ENCODE results near the gene AADAT. TPM values are rescaled to one million over a fixed set of nuclear protein-coding genes. Genes with fewer than 3 reads are reported as not detected.

AADAT gene
- total RNA-seq, 1 donor from 2014 or later, result 36.3 TPM

DNA sequence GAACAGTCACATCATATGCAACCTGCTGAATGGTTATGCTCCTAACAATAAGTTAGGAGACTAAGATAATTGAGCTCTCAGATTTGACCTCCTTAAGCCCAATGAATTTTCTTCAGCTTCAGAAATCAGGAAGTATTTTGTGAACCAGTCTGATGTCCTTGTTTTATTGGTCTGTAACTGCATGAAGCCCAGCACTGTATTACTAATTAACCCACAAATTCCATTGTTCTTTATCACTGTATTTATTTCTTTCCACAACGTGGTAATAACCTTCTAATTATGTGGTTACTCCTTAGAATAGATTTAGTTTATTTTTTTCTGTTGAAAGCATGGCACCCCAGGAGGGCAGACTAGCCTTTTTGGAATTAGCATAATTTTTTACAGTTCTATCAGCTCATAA is 59.6 kb downstream of the AADAT start:
- no peak for DNase-seq (ENCODE audit: low spot score in 2 of 2, unreplicated experiment in 2 of 2)
- H3K9me3 Mint-ChIP-seq, result no peaks in the 10 kb centered on the region
- no peak overlapping the region for H3K4me3 Mint-ChIP-seq
- H3K27ac Mint-ChIP-seq, result no peak overlapping the region
- peaks cover 63% of the 10 kb centered on the region for H3K27me3 Mint-ChIP-seq (ENCODE audit: low read depth)
- H3K4me1 Mint-ChIP-seq, result peaks cover 11% of the 10 kb centered on the region
- no peaks in the 10 kb centered on the region for H3K36me3 Mint-ChIP-seq
- TF ChIP-seq, protein P1, sequence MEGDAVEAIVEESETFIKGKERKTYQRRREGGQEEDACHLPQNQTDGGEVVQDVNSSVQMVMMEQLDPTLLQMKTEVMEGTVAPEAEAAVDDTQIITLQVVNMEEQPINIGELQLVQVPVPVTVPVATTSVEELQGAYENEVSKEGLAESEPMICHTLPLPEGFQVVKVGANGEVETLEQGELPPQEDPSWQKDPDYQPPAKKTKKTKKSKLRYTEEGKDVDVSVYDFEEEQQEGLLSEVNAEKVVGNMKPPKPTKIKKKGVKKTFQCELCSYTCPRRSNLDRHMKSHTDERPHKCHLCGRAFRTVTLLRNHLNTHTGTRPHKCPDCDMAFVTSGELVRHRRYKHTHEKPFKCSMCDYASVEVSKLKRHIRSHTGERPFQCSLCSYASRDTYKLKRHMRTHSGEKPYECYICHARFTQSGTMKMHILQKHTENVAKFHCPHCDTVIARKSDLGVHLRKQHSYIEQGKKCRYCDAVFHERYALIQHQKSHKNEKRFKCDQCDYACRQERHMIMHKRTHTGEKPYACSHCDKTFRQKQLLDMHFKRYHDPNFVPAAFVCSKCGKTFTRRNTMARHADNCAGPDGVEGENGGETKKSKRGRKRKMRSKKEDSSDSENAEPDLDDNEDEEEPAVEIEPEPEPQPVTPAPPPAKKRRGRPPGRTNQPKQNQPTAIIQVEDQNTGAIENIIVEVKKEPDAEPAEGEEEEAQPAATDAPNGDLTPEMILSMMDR (IDR thresholded peaks at IDR 0.05; ENCODE audit: unreplicated experiment), result no peak

DNA sequence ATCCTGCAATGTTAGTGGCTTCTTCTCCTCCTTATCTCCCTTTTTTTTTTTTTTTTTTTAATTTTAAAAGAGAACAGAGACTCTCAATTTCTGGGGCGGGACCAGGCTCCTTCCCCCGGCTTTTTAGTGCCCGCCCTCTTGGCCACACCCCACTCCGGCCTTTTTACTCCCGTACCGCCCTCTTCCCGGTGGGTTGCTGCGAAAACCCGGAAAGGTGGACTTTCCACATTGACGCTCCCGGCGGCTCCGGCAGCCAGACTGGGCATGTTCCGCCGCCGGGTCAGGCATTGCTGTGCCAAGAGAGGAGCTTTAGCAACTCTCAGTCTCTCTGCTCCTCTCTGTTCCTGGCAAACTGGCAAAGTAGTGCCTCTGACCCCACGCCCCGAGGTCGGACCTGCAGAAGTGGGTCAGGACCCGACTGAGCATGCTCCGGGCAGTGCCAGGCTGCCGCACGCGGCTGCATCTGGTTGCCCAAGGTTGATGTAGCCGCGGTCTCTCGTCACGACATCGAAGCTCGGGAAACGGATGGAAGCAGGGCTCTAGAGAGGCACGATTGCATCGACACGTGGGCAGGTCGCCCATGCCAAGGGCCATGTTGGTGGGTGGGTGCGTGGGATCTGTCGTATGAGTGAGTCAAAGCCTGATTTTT is 62.5 kb downstream of the AADAT start:
- Mint-ChIP-seq H3K27ac (peak overlapping the region; percentile 71), H3K36me3 (no peaks in the 10 kb centered on the region), H3K9me3 (no peaks in the 10 kb centered on the region), H3K27me3 (ENCODE audit: low read depth) (peaks cover 74% of the 10 kb centered on the region), H3K4me1 (peaks cover 11% of the 10 kb centered on the region), H3K4me3 (peak overlapping the region; percentile 83)
- TF ChIP-seq, protein P1 (IDR thresholded peaks at IDR 0.05; ENCODE audit: unreplicated experiment), result no peak
- DNase-seq (ENCODE audit: low spot score in 2 of 2, unreplicated experiment in 2 of 2), result peak; percentile 83 to 94

DNA sequence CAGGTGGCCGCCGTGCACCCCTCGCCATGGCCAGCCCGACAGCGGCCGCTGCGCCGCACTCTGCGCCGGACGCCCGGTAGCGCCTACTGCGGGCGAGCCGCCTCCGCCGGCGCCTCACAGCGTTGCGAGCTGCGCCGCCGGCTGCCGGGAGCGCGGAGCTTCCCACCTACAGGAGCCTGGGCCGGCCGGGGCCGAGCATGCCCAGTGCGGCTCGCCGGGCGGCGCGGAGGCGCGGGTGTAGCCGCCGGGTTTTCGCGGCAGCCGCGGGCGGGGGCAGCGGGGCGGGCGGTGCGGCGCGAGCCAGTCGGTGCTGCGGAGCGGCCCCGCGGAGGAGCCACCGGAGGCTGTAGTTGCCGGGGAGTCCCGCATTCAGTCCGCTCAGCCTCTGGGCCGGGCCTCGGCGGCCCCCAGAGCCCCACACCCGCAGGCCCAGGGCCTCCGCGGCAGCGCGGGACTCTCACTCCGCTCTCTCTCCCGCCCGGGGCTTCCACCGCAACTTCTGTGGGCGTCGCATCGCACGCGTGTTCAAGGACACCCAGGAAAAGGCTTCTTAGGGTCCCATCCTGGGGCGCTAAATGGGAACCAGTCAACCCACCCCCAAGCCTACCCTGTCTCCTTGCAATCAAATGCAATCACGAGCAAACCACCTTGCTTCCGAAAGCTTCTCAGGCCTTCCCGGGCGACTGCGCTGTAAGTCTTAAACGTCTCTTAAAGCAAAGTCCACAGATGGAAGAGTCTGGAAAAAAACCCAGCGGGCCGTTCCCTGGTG is 63.3 kb downstream of the AADAT start, which contains the start of gene MFAP3L:
TSS of gene MFAP3L (minus strand) at position 143 of the 769 bp plus-strand sequence. CDS start 20,518 bp downstream, outside the sequence.
- peaks cover 11% of the 10 kb centered on the region for H3K4me1 Mint-ChIP-seq
- peaks cover 71% of the 10 kb centered on the region for H3K27me3 Mint-ChIP-seq (ENCODE audit: low read depth)
- peak within 1 kb of the TSS; percentile 90 for H3K27ac Mint-ChIP-seq
- DNase-seq (ENCODE audit: low spot score in 2 of 2, unreplicated experiment in 2 of 2), result peak; percentile 83 to 95
- no peaks in the 10 kb centered on the region for H3K9me3 Mint-ChIP-seq
- no peaks in the 10 kb centered on the region for H3K36me3 Mint-ChIP-seq
- TF ChIP-seq, protein P1 (IDR thresholded peaks at IDR 0.05; ENCODE audit: unreplicated experiment), result no peak
- peak within 1 kb of the TSS; percentile 83 for H3K4me3 Mint-ChIP-seq

DNA sequence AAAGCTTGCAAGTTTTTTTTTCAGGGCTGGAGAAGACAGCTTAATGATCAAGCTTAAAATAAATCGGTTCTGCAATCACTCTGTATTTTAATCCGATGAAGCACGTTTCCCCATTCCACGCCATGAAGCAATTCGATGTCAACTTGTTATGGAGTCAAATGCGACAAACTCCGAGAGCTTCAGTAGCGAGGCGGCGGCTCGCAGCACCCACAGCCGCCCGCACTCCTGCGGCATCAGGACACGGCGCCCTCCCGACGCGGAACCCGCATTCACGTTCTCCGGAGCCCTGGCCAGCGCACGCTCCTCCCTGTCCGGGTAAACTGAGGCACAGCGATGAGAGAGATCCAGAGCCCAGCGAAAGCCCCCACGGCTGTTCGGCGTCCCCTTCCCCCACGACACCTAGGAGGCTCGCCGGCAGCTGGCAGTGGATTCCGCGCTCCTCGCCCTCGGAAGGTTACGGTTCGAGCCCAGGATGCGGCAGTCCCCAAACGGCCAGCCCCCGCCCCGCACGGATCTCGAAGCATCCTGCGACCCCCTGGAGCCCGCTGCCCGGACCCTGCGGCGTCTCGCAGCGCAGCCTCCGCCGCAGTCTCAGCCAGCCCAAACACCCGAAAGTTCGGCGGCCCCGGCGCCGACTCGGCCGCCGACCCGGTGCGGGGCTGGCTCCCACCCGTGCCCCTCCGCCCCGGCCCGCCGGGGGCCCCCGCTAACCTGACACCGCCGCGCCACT is 64.1 kb downstream of the AADAT start:
- peak in 1 of 2 experiments; percentile 38 for DNase-seq (ENCODE audit: low spot score in 2 of 2, unreplicated experiment in 2 of 2)
- Mint-ChIP-seq H3K4me1 (peaks cover 11% of the 10 kb centered on the region), H3K4me3 (peak overlapping the region; percentile 75), H3K36me3 (no peaks in the 10 kb centered on the region), H3K27ac (peak overlapping the region; percentile 71), H3K9me3 (no peaks in the 10 kb centered on the region), H3K27me3 (ENCODE audit: low read depth) (peaks cover 66% of the 10 kb centered on the region)
- TF ChIP-seq, protein P1 (IDR thresholded peaks at IDR 0.05; ENCODE audit: unreplicated experiment), result no peak

DNA sequence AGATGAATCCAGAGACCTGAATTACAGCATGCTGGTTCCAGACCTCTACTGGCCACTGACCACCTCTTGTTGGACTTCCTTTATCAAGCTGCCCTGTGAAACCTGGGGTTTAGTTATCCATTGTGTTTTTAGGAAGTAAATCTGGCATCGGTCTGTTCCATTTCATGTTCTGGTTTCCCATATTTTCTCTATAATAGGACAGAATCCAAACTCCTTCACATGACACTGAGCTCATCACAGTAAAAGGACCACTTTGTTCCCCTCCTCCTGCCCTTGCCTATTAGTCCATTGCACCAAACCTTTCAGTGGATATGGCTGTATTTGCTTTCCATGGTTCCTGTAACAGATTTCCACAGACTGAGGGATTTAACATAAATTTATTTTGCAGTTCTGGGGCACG is 67.5 kb downstream of the AADAT start:
- H3K9me3 Mint-ChIP-seq, result no peaks in the 10 kb centered on the region
- peaks cover 7% of the 10 kb centered on the region for H3K4me1 Mint-ChIP-seq
- DNase-seq (ENCODE audit: low spot score in 2 of 2, unreplicated experiment in 2 of 2), result no peak
- H3K27ac Mint-ChIP-seq, result no peak overlapping the region
- H3K4me3 Mint-ChIP-seq, result no peak overlapping the region
- TF ChIP-seq, protein P1 (IDR thresholded peaks at IDR 0.05; ENCODE audit: unreplicated experiment), result no peak
- H3K36me3 Mint-ChIP-seq, result no peaks in the 10 kb centered on the region
- H3K27me3 Mint-ChIP-seq (ENCODE audit: low read depth), result peaks cover 53% of the 10 kb centered on the region
